HG03521 (cell line): ENCODE measurements around the gene KLHL7.
"Not testable (repeated sequence)": the region's sequence is repeated elsewhere in the genome, so short reads cannot be mapped to it uniquely, and the experiment has no call there.

Experiments
- ATAC-seq: cut with Tn5 transposase; IDR thresholded peaks from one replicate; pipeline ENCODE4 v1.9.1; 2021; ENCODE audit warnings: mild to moderate bottlenecking, moderate library complexity; ENCODE audit not compliant: unreplicated experiment

KLHL7 gene

DNA sequence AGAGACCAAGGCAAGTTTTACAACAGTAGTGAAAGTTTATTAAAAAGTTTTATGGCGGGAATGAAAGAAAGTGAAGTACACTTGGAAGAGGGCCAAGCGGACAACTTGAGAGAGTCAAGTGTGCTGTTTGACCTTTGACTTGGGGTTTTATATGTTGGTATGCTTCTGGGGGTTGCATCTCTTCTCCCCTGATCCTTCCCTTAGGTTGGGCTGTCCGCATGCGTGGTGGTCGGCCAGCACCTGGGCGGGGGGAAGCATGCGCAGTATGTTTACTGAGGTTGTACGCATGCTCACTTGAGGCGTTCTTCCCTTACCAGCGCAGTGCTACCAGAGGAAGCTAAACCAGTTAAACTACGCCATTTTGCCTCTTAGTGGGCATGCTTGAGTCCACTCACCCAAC is 108.2 kb downstream of the KLHL7 start:
- ATAC-seq, result no peak

DNA sequence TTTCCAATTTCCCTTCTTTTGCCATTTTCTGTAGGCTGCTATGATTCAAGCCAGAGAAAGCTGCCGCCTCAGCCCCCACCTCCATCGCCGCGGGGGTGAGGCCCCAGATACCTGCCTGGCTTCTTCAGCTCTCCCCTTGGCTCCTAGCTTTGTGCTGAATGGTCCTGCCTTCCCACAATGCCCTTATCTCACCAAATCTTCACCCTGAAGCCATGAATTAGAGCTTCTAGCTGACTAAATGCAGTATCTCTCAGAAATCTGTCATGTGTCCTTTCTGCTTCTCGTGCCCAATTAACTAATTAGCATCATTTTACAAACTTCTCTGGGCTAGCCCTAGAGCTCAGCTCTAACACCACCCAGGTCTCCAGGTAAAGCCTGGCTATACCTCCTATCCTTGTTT is 108.8 kb downstream of the KLHL7 start:
- ATAC-seq, result no peak

DNA sequence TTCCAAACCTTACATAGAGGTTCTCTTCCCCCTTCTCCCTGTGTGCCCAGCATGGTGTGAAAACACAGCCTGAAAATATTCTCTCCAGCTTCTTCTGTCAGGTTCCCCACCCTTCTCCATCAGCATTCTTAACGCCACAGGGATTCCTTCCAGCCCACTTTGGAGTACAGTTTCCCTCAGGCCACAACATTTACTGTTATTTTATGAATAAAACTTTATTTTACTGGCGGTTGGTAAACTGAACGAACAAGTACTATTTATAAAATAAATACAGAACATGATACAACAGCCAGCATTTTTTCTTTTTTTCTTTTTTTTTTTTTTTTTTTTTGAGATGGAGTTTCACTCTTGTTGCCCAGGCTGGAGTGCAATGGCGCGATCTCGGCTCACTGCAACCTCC is 109.4 kb downstream of the KLHL7 start:
- no peak for ATAC-seq

DNA sequence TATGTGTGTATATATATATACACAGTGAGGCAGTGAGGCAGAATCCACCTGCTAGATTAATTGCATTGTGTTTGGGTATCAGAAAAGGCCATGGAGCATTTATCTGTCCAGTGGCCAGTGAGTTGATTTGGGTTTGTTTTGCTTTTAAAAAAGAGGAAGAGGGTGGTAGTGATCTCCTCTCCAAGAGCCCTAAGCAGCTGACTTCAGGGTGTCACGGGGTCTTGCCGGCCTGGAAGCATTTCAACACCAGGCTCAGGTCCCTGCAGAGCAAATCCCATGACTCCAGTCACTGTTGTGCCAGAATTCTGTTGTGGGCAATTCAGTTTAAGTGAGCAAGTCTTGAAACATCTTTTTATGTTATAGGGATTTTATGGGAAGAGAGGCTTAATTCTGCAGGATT is 110.4 kb downstream of the KLHL7 start:
- no peak for ATAC-seq

DNA sequence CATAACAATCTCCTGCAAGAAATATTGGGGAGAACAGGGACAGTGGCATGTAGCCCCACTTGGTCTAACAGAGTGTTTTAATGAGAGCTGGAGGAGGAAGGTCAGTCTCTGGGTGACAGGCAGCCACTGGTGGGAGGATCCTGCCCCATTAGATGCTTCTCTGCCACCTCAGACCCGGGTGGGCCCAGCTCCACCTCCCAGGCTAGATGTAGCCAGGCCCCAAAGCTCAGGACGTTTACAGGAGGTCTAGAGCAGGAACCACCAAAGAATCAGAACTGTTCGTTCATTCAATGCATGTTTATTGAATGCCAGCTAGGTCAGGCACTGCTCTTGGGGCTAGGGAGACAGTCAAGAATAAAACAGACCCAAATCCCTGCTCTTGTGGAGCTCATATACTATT is 112.6 kb downstream of the KLHL7 start:
- no peak for ATAC-seq

DNA sequence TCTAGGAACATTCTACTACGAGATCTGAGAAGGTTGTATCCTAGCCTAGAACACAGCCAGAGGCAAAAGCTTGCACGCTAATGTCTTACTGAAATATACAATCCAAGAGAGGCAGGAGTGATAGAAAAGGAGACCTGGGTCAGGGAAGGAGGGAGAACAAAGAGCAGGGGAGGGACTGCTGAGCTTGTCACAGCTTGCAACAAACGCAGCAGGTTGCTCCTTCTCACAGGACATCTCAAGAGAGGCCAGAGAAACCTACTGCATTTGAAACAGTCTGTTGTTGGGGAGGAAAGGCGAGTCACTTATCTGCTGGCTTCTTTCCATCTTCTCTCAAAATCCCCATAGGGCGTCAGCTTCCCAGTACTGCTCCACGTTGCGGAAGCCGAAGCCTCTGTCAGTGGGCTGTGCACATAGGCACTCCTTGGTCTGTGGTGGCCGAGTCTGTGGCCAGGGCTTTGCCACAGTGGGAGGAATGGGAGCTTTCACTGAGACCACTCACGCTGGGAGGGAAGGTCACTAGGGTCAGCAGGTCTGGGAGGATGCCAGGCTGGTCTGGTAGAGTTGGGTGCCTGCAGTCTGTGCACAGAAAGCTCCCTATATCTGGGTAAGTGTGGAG is 115.2 kb downstream of the KLHL7 start:
- ATAC-seq, result no peak

DNA sequence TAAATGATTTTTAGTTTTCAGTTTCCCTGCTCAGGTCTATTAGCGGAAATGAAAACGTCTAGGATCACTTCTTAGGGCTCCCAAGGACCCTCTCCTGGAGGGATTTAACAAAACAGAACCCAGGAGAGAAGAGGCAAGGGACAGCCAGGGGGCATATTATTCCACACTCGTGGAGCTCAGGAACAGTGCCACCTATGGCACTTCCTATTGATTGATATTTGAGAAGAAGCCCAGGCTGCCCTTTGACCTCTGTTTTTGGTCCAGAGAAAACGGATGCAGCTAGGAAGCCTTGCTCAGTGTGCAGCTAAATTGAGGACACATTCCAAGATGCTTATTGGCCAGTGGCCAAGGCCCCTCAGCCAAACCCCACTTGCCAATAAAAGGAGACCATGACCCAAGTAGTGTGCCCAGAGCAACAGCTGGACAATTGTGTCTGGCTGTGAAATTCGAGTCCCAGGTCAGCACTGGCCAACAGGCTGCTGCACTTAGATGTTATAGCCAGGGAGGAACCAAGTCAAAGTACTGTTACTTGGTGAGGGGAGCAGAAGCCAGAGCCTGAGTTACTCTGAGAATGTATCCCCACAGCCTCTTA is 117.0 kb downstream of the KLHL7 start:
- no peak for ATAC-seq

DNA sequence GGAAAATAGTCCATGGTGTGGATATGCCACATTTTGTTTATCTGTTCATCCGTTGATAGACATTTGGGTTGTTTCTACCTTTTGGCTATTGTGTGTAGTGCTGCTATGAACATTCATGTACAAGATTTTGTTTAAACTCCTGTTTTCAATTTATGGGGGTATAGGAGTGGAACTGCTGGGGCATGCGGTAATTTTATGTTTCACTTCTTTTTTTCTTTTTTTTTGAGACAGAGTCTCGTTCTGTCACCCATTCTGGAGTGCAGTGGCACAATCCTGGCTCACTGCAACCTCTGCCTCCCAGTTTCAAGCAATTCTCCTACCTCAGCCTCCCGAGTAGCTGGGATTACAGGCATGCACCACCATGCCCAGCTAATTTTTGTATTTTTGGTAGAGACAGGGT is 118.8 kb downstream of the KLHL7 start:
- not testable (repeated sequence) for ATAC-seq

DNA sequence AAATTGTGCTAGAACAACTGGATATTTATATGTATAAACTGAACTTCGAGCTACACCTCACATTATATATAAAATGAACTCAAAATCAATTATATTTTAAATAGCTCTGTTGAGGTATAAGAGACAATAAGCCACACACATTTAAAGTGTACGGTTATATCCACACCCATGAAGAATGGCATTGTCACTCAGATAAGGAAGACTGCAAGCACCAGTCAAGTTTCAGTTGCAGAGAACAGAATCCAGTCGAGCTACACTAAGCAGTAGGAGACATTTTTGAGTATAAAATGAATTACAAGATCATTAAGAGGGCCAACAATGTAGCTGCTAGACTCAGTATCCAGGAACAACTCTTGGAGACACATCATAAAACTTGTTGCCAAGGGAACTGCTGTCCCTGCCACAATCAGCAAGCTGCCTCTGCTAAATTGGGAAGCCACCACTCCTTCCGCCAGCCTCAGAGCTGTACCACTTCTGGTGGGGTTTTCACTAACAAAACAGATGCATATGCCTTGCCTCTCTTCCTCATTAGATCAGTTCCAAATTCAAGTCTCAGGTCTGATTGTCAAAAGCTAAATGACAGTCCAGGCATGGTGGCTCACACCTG is 121.4 kb downstream of the KLHL7 start:
- no peak for ATAC-seq
